ENCODE results near the gene PDE6A.
A peak's percentile ranks its signal among the peaks of the same experiment; 100 is the strongest.

Gene PDE6A

DNA sequence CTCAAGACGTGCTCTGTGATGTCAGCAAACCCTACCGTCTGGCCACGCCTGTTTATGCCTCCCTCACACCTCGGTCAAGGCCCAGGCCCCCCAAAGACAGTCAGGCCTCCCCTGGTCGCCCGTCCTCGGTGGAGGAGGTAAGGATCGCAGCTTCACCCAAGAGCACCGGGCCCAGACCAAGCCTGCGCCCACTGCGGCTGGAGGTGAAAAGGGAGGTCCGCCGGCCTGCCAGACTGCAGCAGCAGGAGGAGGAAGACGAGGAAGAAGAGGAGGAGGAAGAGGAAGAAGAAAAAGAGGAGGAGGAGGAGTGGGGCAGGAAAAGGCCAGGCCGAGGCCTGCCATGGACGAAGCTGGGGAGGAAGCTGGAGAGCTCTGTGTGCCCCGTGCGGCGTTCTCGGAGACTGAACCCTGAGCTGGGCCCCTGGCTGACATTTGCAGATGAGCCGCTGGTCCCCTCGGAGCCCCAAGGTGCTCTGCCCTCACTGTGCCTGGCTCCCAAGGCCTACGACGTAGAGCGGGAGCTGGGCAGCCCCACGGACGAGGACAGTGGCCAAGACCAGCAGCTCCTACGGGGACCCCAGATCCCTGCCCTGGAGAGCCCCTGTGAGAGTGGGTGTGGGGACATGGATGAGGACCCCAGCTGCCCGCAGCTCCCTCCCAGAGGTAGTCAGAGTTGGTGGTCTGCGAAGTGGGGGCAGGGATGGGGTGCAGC, 111.3 kb downstream of the PDE6A start:
- no peak for DNase-seq

DNA sequence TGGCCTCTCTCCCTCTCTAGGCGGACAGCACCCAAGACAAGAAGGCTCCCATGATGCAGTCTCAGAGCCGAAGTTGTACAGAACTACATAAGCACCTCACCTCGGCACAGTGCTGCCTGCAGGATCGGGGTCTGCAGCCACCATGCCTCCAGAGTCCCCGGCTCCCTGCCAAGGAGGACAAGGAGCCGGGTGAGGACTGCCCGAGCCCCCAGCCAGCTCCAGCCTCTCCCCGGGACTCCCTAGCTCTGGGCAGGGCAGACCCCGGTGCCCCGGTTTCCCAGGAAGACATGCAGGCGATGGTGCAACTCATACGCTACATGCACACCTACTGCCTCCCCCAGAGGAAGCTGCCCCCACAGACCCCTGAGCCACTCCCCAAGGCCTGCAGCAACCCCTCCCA, 112.0 kb downstream of the PDE6A start:
- no peak for DNase-seq

- DNase-seq, result no peak
Measured at GRCh38 chr5:149831492-149831891, 113.1 kb downstream of the PDE6A start.

DNA sequence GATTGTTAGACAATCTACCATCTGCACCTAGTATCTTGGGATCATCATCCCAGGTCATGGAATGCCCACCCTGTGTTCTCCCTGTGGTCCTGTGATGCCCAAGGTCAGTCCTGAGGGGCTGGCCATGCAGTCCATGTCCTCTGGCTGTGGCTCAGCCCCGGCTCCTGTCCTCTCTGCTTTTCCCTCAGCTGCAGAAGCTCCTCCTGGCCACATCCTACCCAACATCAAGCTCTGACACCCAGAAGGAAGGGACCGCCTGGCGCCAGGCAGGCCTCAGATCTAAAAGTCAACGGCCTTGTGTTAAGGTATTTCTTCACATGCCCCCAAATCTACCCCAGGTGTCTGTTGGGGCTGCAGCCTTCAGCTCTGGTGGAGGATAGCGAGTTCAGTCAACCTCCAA, 114.0 kb downstream of the PDE6A start:
- DNase-seq, result no peak

- no peak for DNase-seq
Measured at GRCh38 chr5:149829954-149830353, 114.6 kb downstream of the PDE6A start.

GRCh38 chr5:149828161-149829011, 116.2 kb downstream of the PDE6A start:
- peak; percentile 82 for DNase-seq

GRCh38 chr5:149827546-149827945, 117.0 kb downstream of the PDE6A start:
- no peak for DNase-seq

GRCh38 chr5:149827086-149827485, 117.5 kb downstream of the PDE6A start:
- DNase-seq, result no peak

GRCh38 chr5:149826574-149826973, 118.0 kb downstream of the PDE6A start:
- DNase-seq, result no peak

DNA sequence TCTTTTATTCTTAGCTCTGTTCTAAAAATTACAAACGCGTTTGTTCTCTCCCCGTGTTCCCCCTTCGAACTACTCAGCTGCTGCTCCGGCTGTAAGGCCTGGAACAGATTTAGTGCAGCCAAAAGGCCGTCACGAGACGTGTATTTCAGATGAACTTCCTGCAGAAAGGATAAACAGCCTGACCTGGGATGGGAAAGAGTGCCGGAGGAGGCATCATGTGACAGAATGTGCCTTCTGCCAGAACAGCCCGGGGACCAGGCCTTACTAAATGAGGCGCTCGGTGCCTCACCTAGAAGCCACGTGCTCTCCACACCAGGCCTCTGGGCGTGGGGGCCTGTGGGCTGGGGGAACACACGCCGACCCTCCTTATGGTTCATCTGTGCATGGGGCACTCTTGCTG, 119.7 kb downstream of the PDE6A start:
- no peak for DNase-seq

DNA sequence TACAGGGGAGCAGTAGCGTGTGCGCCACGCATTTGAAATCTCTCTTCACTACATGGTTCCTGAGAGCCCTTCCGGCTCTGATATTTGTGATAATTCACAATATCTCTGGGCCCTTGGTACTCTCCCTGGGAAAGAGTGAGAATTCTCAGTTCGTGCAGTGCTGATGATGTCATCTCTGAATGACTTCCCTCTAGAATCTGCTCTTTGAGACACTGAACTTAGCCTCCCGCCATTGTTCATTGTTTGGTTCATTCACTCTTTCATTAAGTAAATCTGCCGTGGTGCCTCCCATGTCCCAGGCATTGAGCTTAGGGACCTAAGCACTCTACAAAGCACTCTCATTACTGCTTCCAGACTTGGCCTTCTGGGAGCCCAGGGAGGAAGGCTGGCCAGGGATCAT, 120.5 kb downstream of the PDE6A start:
- no peak for DNase-seq

DNA sequence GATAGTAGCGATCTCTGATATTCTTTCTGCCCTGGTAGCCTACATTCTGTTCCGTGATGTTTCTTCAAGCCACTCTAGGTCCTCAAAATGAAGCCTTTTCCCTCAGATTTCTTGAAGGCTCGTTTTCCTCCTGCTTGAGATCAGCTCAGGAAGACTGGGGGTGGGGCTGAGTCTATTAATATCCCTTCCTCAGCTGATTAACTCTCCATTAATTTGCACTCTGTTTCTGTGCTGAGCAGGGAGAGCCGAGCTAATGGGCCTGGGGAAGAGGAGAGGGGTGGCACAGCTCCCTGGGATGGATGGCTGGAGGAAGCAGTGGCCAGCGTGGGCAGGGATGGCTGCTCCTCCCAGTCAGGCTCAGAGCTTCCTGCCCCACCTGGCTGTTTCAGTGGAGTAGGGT, 121.2 kb downstream of the PDE6A start:
- DNase-seq, result no peak

DNA sequence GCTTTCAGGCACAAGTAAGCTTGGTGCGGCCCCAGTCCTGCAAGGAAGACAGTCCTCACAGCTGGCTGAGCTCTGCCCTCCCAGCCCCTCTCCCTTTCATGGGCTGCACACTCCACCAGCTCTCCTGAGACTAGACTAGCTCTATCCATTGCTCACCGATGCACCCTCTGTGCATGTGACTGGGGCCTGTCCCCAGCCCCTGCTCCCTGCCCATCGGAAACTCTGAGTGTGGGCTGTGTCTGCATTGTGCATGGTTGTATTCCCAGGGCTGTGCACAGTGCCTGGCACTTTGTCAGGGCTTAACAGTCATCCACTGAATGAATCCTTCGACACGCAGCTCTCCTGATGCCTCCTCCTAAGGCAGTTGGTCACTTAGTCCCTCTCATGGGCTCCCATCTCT, 122.3 kb downstream of the PDE6A start:
- no peak for DNase-seq

DNA sequence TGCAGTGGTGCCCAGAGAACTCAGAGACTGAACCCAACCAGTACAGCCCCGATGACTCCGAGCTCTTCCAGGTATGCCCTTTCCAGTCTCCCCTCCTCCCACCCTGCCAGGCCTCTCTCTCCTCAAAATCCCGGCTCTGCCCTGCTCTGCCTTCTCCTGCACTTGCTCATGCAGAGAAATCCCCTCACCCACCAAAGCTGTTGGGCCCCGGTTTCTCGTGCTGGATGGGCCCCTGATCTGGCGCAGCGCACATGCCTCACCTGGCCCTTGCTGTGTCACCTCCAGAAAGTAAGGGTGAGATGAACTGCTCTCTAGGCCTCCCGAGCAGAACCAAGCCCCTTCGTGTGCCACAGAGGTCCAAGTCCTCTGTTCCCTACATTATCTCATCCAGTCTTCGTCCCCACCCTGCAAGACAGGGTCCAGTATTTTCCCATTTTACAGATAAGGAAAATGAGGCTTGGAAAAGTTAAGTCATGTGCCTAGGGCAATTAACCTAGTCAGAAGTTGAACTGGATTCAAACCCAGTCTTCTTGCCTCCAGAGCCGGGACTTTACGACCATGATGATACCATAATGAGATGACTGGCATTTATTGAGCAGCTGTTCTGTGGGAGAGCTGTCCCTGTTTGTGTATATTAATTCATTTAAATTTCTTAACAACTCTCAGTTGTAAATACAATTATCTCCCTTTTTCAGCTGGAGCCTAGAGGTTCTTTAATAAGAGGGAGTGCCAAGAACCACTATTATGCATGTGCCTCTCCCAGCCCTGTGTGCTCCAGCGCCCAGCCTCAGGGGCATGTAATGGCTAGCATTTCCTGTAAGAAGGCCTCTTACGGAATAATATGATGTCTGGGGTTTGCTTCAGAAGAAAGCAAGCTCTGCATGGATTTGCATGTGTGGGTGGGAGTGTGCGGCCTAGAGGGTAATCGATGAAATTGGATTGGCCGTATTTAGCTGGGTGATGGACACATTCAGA, 123.8 kb downstream of the PDE6A start:
- no peak for DNase-seq

- no peak for DNase-seq
Measured at GRCh38 chr5:149820012-149820411, 124.6 kb downstream of the PDE6A start.

DNA sequence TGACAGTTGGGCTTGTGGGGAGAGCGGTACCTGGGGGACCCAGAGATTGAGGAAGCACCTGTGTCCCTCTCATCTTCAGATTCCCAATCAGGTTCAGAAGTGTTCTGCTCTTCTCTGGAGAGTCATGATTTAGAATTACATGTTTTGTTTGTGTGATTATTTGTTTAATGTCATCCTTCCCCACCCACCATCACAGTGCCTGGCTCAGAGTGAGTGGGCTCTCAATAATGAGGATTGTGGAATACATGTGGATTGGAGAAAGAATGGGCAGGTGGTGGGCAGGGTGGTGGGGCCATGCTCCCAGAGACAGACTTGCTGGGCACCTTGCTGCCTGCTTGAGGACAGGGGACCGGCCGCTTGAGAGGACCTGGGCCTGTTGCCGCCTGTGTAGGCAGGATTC, 126.5 kb downstream of the PDE6A start:
- DNase-seq, result no peak

DNA sequence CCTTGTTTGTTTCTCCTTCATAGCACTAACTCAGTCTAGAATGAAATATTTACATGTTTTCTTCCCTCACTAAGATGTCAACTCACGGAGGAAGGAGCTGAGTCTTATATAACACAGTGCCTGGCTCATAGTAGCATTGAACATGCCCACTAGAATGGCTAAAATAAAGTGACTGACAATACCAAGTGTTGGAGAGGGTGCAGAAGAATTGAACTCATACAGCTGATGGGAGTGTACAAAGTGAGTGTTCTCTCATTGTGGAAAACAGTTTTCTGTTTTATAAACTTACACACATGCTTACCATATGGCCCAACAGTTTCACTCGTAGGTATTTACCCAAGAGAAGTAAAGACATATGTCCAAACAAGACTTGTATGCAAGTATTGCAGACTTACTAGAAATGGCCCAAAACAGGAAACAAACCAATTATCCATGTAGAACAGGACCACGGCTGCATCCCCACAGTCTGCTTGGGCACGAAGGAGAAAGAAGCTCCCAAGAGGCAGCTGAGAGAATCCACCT, 127.0 kb downstream of the PDE6A start:
- DNase-seq, result no peak

GRCh38 chr5:149816661-149817060, 127.9 kb downstream of the PDE6A start:
- DNase-seq, result no peak

DNA sequence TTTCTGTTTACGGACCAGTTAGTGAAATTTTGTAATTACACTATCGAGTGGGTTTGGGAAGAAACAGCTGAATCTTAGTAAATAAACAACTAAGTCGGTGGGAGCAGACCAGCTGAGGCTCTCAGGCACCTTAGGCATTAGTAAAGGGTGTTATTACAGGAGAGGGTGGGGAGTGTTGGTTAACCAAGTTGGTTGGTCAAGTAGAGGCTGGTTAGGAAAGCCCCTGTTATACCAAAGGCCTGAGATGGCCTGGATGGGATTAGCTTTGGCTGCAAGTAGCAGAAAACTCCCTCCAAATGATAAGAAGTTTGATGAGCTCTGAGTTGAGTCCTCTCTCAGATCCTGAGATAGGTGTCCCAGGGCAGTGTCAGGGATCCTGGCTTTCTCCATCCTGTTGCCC, 133.1 kb downstream of the PDE6A start:
- DNase-seq, result no peak

DNA sequence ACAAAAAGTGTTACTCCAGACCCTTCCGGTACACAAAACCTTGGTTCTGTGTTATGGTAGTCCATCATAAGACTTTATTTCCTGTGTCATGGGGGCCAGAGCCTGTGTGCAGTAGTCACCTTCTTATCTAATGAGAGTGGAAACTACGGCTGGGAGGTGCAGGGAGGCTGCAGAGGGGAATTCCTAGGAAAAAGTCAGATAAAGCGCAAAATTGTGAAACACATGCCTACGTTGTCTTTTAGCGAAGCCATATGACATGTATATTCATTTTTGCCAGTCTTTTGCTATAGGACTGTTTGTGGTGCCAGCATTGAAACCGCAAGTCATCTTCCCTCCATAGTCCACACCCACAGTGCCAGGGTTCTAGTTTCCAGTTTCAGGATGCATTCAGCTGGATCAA, 133.7 kb downstream of the PDE6A start:
- DNase-seq, result no peak

GRCh38 chr5:149809931-149810691, 134.5 kb downstream of the PDE6A start:
- DNase-seq, result no peak

All from activated T-cell treated with anti-CD3 and anti-CD28 coated beads, Interleukin-2, amount 50 U/mL, for 1 hour (primary cell).